Kidney (tissue), 14 donors: Measurements from ENCODE around the gene DOLK. TPM values are rescaled to one million over a fixed set of nuclear protein-coding genes. Genes with fewer than 3 reads are reported as not detected.

Source experiments
- DNase-seq, 5 donors: peaks; one replicate each; pipeline ENCODE4 v3.0.0-alpha.2; 2013 to 2020
- FAIRE-seq: peaks from 2 replicates; lab custom pipeline; 2012; peaks lifted over from hg19 to GRCh38; lab: Jason Lieb, UNC
- H3K27ac ChIP-seq, 2 donors: one replicate each; pipeline ENCODE4 v1.7.0; 2013; ENCODE audit warnings: low read depth in 2 of 2, low read length in 2 of 2, inconsistent platforms in 1 of 2
- H3K27me3 ChIP-seq: one replicate; pipeline ENCODE4 v1.7.1; 2013; ENCODE audit warnings: low read length, inconsistent platforms; ENCODE audit not compliant: control insufficient read depth, insufficient read depth
- H3K36me3 ChIP-seq, 3 donors: one replicate each; pipeline versions ENCODE4 v1.7.0 to v1.7.1; 2013; ENCODE audit warnings: low read length in 3 of 3, control low read depth in 1 of 3, inconsistent platforms in 1 of 3; ENCODE audit not compliant: insufficient read depth in 3 of 3, control insufficient read depth in 2 of 3
- H3K4me1 ChIP-seq, 3 donors: one replicate each; pipeline versions ENCODE4 v1.7.0 to v1.7.1; 2013; ENCODE audit warnings: low read length in 3 of 3, inconsistent platforms in 1 of 3, low read depth in 1 of 3; ENCODE audit not compliant: control insufficient read depth in 2 of 3, insufficient read depth in 2 of 3
- H3K4me3 ChIP-seq, 3 donors: one replicate each; pipeline versions ENCODE4 v1.7.0 to v1.8.1; 2013; ENCODE audit warnings: low read length in 3 of 3, control low read depth in 1 of 3, inconsistent platforms in 1 of 3
- H3K9ac ChIP-seq, 3 donors: one replicate each; pipeline versions ENCODE4 v1.7.0 to v1.7.1; 2013; ENCODE audit warnings: low read length in 3 of 3, control low read depth in 1 of 3, inconsistent platforms in 1 of 3
- H3K9me3 ChIP-seq, 3 donors: one replicate each; pipeline versions ENCODE4 v1.7.0 to v1.7.1; 2013; ENCODE audit warnings: low read length in 3 of 3, control low read depth in 1 of 3, inconsistent platforms in 1 of 3; ENCODE audit not compliant: control insufficient read depth in 2 of 3, insufficient read depth in 1 of 3
- CTCF ChIP-seq: IDR thresholded peaks from 3 replicates; pipeline ENCODE4 v1.5.1; 2012; ENCODE audit warnings: mild to moderate bottlenecking, moderate library complexity, borderline replicate concordance; ENCODE audit not compliant: insufficient read depth; ENCODE audit errors: extremely low read depth
- intact Hi-C: fragments of 100-400 bp; cut with DNase I; formaldehyde crosslinking; loops from one replicate; pipeline ENCODE4 v1.11.1; 2022
- polyA plus RNA-seq: library from polyadenylated mRNA; stranded (reverse); fragments of 350-450 nt; fragmentation: Illumina TruSeq; extraction: RNeasy Lipid Tissue Mini Kit (QIAGEN cat#74804); gene quantifications from one replicate; pipeline ENCODE4 v1.2.3, GENCODE V29; 2014; ENCODE audit warnings: low read depth, low replicate concordance; ENCODE audit not compliant: insufficient read depth
- total RNA-seq: library from RNA; stranded (reverse); fragmentation: NEBNext Ultra II Directional; extraction: Animal tissue kit (Norgen Biotek cat#: 25700); gene quantifications from one replicate; pipeline ENCODE4 v1.2.1, GENCODE V29; 2021
- donor health status: control.
- donor health status: control.
- donor health status: control.
- donor health status: control.
- donor health status: control.
- donor health status: DM: yes; HTN: yes; CAD: no.
- donor health status: Normal renal cell carcinoma (clear cell type).

DOLK gene
- total and polyA plus RNA-seq, 2 donors from 2014 or later, result 13.9 to 17.0 TPM

- intact Hi-C loops, result no loop called here
- Histone ChIP-seq H3K9ac (no peak overlapping the region), H3K9me3 (no peaks in the 10 kb centered on the region), H3K4me1 (peaks cover 0 to 19% (median 4%) of the 10 kb centered on the region in 3 donors), H3K27ac (no peak overlapping the region), H3K36me3 (peaks cover 0 to 6% (median 0%) of the 10 kb centered on the region in 3 donors), H3K4me3 (no peak overlapping the region), H3K27me3 (no peaks in the 10 kb centered on the region)
- FAIRE-seq (no peak), DNase-seq (peak in 1 of 5 donors; percentile 45)
- no peak for TF ChIP-seq CTCF
Observed at GRCh38 chr9:128943832-128944620, 3.4 kb downstream of the DOLK start.

GRCh38 chr9:128940946-128941755, 6.3 kb downstream of the DOLK start:
- Histone ChIP-seq H3K36me3 (peaks cover 0 to 6% (median 0%) of the 10 kb centered on the region in 3 donors), H3K4me1 (peaks cover 0 to 11% (median 4%) of the 10 kb centered on the region in 3 donors), H3K27ac (no peak overlapping the region), H3K27me3 (no peaks in the 10 kb centered on the region), H3K9ac (no peak overlapping the region), H3K9me3 (no peaks in the 10 kb centered on the region), H3K4me3 (no peak overlapping the region)
- FAIRE-seq (no peak), DNase-seq (peak in 1 of 5 donors; percentile 68)
- intact Hi-C loops, result no loop called here
- TF ChIP-seq CTCF, result no peak

GRCh38 chr9:128940271-128940921, 7.0 kb downstream of the DOLK start:
- no peak overlapping the region for H3K9ac ChIP-seq
- no peak for FAIRE-seq
- intact Hi-C loops, result no loop called here
- peak in 1 of 5 donors; percentile 63 for DNase-seq
- peaks cover 0 to under 1% (median 0%) of the 10 kb centered on the region in 3 donors for H3K36me3 ChIP-seq
- H3K4me3 ChIP-seq, result no peak overlapping the region
- peak overlapping the region in 1 of 2 donors; percentile 14 for H3K27ac ChIP-seq
- no peaks in the 10 kb centered on the region for H3K27me3 ChIP-seq
- peaks cover 0 to 8% (median 4%) of the 10 kb centered on the region in 3 donors for H3K4me1 ChIP-seq
- no peak for TF ChIP-seq CTCF
- no peaks in the 10 kb centered on the region for H3K9me3 ChIP-seq
